Neutrophil (primary cell): ENCODE data around the gene NOS2.

Source experiments
- H3K27ac ChIP-seq: fragments of 200-600 bp; sonication (generic); 2 replicates; pipeline ENCODE4 v1.5.1; 2016; ENCODE audit warnings: mild to moderate bottlenecking, moderate library complexity
- H3K27me3 ChIP-seq: fragments of 200-600 bp; sonication (generic); 2 replicates; pipeline ENCODE4 v1.6.0; 2016; ENCODE audit warnings: mild to moderate bottlenecking
- H3K36me3 ChIP-seq: fragments of 200-600 bp; sonication (generic); 2 replicates; pipeline ENCODE4 v1.5.1; 2017
- H3K4me1 ChIP-seq, 2 experiments: fragments of 200-600 bp in 1 of 2; sonication (generic) in 1 of 2; 1 replicate in 1 of 2; 2 replicates in 1 of 2; pipeline versions ENCODE4 v1.5.1 to v1.6.1; 2013 to 2016; ENCODE audit warnings: low read depth in 1 of 2, low read length in 1 of 2, mild to moderate bottlenecking in 1 of 2, moderate library complexity in 1 of 2; ENCODE audit not compliant: control insufficient read depth in 1 of 2, insufficient read depth in 1 of 2
- H3K4me3 ChIP-seq, 2 experiments: fragments of 200-600 bp in 1 of 2; sonication (generic) in 1 of 2; 1 replicate in 1 of 2; 2 replicates in 1 of 2; pipeline ENCODE4 v1.5.1; 2013 to 2016; ENCODE audit warnings: low read depth in 1 of 2, low read length in 1 of 2, mild to moderate bottlenecking in 1 of 2, moderate library complexity in 1 of 2
- H3K9me3 ChIP-seq: fragments of 200-600 bp; sonication (generic); 2 replicates; pipeline ENCODE4 v1.5.1; 2016
- CTCF ChIP-seq: fragments of 200-600 bp; sonication (generic); IDR thresholded peaks from 2 replicates; pipeline ENCODE4 v1.5.1; 2016; ENCODE audit warnings: antibody characterized with exemption

The NOS2 gene

DNA sequence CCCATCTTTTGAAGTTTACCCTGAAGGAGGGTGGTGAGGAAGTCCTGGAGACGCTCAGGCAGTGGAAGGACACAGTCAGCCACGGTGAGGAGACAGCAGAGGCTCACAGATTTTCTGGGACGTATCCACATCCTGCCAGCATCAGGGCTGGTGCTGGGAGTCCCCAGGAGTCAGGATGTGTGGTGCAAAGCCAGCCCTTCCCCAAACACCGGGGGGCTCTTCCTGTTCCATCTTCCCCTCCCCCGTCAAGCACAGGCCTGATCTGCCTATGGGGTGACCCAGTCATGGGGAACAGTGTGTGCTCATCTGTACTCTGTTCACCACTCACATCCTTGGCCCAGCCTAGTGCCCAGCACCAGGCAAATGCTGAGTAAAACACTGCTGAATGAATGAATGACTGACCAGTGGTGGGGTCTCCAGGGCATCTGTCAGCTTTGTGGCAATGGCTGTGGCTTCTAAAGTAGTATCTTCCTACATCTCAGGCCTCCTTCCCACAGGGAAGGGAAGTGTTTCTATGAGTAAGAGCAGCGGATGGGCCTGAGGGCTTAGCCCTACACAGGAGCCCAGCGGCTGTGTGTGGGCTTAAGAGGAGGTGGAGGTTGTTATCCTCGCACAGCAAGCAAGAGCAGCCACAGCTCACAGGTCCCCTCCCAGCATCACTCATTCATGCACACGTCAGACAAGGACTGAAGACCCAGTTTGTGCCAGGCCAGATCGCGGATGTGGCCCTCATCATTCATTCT lies 23.3 kb downstream of the NOS2 start:
- H3K27me3 ChIP-seq, result no peaks in the 10 kb centered on the region
- H3K4me3 ChIP-seq, result no peak overlapping the region
- H3K36me3 ChIP-seq, result no peaks in the 10 kb centered on the region
- TF ChIP-seq CTCF, result no peak
- H3K27ac ChIP-seq, result no peak overlapping the region
- H3K4me1 ChIP-seq, result no peaks in the 10 kb centered on the region
- no peaks in the 10 kb centered on the region for H3K9me3 ChIP-seq

DNA sequence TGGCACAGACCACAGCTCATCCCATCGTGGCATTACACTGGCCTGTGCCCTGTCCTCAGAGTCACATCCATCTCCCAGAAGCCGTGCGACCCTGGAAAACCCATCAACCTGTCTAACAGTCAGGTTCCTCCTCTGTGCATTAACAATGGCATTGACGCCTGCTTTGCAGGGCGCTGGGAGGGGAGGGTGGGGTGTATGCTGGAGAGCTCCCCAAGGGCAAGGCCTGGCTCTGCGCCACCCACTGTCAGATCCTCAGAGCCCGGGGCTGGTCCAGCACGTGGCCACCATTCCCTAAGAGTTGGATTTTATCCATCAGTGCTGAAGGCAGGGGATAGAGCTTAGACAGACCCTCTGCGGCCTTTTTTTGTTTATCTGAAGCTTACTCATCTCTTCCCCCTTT lies 28.7 kb downstream of the NOS2 start:
- no peak overlapping the region for H3K27ac ChIP-seq
- no peaks in the 10 kb centered on the region for H3K36me3 ChIP-seq
- H3K27me3 ChIP-seq, result no peaks in the 10 kb centered on the region
- H3K4me1 ChIP-seq, result no peaks in the 10 kb centered on the region
- H3K9me3 ChIP-seq, result no peaks in the 10 kb centered on the region
- TF ChIP-seq CTCF, result no peak
- H3K4me3 ChIP-seq, result no peak overlapping the region

GRCh38 chr17:27770877-27771276 lies 29.5 kb downstream of the NOS2 start:
- Histone ChIP-seq H3K27me3 (no peaks in the 10 kb centered on the region), H3K36me3 (no peaks in the 10 kb centered on the region), H3K4me1 (no peaks in the 10 kb centered on the region), H3K9me3 (no peaks in the 10 kb centered on the region), H3K27ac (no peak overlapping the region), H3K4me3 (no peak overlapping the region)
- TF ChIP-seq CTCF, result no peak

DNA sequence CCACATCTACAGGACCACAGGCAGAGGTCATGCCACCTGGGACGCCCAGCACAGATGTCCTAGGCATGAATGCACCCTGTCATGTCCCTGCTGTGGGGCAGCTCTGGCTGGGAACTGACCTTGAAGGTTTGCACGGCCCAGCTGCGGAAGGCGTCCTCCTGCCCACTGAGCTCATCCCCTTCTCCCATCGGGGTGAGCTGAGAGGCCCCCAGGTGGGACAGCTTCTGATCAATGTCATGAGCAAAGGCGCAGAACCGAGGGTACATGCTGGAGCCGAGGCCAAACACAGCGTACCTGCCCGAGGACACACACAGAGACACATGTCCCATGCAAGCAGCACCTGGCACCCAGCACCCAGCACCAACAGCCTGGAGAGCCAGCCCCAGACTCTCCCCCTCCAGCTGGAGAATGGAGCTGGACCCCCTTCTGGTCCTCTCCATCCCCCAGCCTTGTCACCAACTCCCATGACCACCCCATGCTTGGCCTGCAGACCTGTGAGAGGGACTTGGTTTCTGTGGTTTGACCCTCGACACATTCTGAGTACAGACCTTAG lies 31.4 kb downstream of the NOS2 start:
- H3K4me3 ChIP-seq, result no peak overlapping the region
- H3K36me3 ChIP-seq, result no peaks in the 10 kb centered on the region
- no peaks in the 10 kb centered on the region for H3K9me3 ChIP-seq
- TF ChIP-seq CTCF, result no peak
- no peaks in the 10 kb centered on the region for H3K4me1 ChIP-seq
- H3K27me3 ChIP-seq, result no peaks in the 10 kb centered on the region
- no peak overlapping the region for H3K27ac ChIP-seq

DNA sequence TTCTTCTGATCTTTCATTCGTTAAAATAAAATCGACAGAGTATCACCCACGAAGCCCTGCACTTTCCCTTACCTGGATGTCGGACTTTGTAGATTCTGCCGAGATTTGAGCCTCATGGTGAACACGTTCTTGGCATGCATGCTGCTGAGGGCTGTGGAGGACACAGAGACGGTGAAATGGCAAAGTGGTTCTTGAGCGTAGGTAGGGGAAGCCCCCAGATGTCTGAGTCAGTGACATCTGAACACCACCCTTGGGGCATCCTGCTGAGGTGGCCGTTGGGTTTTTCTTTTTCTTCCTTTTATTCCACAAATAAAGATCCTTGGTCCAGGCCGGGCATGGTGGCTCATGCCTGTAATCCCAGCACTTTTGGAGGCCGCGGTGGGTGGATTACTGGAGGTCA lies 33.9 kb downstream of the NOS2 start:
- Histone ChIP-seq H3K36me3 (no peaks in the 10 kb centered on the region), H3K9me3 (no peaks in the 10 kb centered on the region), H3K4me1 (no peaks in the 10 kb centered on the region), H3K27ac (no peak overlapping the region), H3K27me3 (no peaks in the 10 kb centered on the region), H3K4me3 (no peak overlapping the region)
- no peak for TF ChIP-seq CTCF
